Measurements from ENCODE around the gene TMEM272.
A peak's percentile ranks its signal among the peaks of the same experiment; 100 is the strongest.

TMEM272 gene

DNA sequence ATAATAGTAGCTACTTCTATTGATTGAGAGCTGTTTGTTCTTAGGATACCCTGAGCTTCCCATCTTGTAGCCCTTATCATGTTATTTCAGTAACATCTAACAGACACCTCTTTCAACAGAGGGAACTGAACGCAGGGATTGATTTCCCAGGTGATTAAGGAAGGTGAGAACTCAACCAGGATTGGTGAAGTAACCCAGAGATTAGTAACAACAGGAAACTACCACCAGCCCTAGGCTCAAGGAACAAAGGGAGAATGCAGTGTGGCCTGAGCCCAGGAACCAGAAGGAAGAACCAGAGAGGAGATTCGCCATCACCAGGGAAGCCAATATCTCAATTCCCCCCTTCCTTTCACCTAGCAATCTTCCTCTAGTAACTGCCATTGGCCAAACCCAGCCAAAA, 49.6 kb downstream of the TMEM272 start:
- no peak for DNase-seq (ENCODE audit: low read depth in 1 of 2, low spot score in 1 of 2)
- TF ChIP-seq GABPA (IDR thresholded peaks at IDR 0.05; ENCODE audit: low read depth): no peak
- no peak for TF ChIP-seq POLR2AphosphoS5 (IDR thresholded peaks at IDR 0.05; ENCODE audit: low read depth)
- TF ChIP-seq, protein P1, sequence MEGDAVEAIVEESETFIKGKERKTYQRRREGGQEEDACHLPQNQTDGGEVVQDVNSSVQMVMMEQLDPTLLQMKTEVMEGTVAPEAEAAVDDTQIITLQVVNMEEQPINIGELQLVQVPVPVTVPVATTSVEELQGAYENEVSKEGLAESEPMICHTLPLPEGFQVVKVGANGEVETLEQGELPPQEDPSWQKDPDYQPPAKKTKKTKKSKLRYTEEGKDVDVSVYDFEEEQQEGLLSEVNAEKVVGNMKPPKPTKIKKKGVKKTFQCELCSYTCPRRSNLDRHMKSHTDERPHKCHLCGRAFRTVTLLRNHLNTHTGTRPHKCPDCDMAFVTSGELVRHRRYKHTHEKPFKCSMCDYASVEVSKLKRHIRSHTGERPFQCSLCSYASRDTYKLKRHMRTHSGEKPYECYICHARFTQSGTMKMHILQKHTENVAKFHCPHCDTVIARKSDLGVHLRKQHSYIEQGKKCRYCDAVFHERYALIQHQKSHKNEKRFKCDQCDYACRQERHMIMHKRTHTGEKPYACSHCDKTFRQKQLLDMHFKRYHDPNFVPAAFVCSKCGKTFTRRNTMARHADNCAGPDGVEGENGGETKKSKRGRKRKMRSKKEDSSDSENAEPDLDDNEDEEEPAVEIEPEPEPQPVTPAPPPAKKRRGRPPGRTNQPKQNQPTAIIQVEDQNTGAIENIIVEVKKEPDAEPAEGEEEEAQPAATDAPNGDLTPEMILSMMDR (IDR thresholded peaks at IDR 0.05; ENCODE audit: insufficient read depth, low read length): no peak
- H3K27ac ChIP-seq (replicated peaks): no peak overlapping the region
- H3K27me3 ChIP-seq (ENCODE audit: insufficient read depth, poor library complexity, severe bottlenecking): no peaks in the 10 kb centered on the region
- no peak overlapping the region for H3K4me3 ChIP-seq (replicated peaks; ENCODE audit: insufficient read depth, low read length)

DNA sequence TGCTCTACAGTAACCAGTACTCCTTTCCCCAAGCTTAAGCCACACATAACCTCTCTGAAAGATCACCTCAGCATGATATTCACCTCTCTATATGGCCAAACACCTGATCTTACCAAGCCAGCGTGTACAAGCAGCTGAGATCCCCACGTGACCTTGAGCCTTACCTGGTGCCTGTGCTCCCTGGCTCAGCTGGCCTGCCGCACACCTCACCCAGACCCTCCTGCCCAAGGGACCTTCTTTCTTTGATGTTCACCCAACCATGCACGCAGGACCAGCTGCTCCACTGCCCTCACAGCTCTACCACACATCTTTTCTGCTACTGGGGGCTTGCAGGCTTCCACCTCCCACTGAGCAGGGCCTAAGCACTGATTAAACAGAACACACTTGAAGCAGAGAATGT, 50.0 kb downstream of the TMEM272 start:
- Histone ChIP-seq H3K27ac (replicated peaks) (no peak overlapping the region), H3K27me3 (ENCODE audit: insufficient read depth, poor library complexity, severe bottlenecking) (no peaks in the 10 kb centered on the region), H3K4me3 (replicated peaks; ENCODE audit: insufficient read depth, low read length) (no peak overlapping the region)
- no peak for DNase-seq (ENCODE audit: low read depth in 1 of 2, low spot score in 1 of 2)
- TF ChIP-seq POLR2AphosphoS5 (IDR thresholded peaks at IDR 0.05; ENCODE audit: low read depth) (no peak), SPI1 (IDR thresholded peaks at IDR 0.05; ENCODE audit: borderline replicate concordance, low read depth) (no peak)

DNA sequence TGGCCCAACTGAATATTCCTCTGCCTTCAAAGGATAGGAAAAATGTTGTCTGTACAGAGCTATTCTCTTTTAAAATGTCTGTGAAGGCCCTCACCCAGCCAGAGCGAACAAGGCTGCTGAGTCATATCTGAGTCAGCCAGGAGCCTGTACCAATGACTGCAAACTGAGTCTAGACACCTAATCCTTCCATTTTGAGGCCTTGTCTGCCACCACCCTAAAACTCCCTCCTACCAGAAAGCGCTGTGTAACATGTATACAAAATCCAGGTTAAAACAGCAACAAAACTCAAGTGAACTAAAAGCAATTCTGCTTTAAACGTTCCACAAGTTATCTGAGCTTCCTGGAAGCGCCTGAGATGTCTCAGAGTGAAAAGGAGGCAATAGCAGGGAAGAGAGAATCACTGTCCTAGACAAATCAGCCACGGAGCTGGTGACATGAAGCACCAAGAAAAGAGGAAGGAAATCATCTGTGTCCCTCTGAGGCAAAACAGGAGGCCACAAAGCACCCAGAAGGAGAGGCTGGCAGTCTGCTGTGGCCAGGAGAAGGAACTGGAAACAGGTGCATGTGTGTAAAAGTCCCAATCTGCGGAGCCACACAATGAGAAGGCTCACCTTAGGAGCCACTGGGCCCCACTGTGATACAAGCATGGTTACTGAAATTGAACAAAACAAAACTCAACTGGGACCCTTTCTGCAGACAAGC, 51.3 kb downstream of the TMEM272 start:
- no peaks in the 10 kb centered on the region for H3K27me3 ChIP-seq (ENCODE audit: insufficient read depth, poor library complexity, severe bottlenecking)
- no peak overlapping the region for H3K4me3 ChIP-seq (replicated peaks; ENCODE audit: insufficient read depth, low read length)
- peak; percentile 52 to 96 for DNase-seq (ENCODE audit: low read depth in 1 of 2, low spot score in 1 of 2)
- H3K27ac ChIP-seq (replicated peaks): peak overlapping the region; percentile 37; the same call in 1 of the 2 replicates
- TF ChIP-seq SPI1 (IDR thresholded peaks at IDR 0.05; ENCODE audit: borderline replicate concordance, low read depth) (peak; percentile 92; the same call in 1 of the 2 replicates), GABPA (IDR thresholded peaks at IDR 0.05; ENCODE audit: low read depth) (peak; percentile 64; the same call in 1 of the 2 replicates), POLR2AphosphoS5 (IDR thresholded peaks at IDR 0.05; ENCODE audit: low read depth) (peak; percentile 100)
- TF ChIP-seq, protein P2, sequence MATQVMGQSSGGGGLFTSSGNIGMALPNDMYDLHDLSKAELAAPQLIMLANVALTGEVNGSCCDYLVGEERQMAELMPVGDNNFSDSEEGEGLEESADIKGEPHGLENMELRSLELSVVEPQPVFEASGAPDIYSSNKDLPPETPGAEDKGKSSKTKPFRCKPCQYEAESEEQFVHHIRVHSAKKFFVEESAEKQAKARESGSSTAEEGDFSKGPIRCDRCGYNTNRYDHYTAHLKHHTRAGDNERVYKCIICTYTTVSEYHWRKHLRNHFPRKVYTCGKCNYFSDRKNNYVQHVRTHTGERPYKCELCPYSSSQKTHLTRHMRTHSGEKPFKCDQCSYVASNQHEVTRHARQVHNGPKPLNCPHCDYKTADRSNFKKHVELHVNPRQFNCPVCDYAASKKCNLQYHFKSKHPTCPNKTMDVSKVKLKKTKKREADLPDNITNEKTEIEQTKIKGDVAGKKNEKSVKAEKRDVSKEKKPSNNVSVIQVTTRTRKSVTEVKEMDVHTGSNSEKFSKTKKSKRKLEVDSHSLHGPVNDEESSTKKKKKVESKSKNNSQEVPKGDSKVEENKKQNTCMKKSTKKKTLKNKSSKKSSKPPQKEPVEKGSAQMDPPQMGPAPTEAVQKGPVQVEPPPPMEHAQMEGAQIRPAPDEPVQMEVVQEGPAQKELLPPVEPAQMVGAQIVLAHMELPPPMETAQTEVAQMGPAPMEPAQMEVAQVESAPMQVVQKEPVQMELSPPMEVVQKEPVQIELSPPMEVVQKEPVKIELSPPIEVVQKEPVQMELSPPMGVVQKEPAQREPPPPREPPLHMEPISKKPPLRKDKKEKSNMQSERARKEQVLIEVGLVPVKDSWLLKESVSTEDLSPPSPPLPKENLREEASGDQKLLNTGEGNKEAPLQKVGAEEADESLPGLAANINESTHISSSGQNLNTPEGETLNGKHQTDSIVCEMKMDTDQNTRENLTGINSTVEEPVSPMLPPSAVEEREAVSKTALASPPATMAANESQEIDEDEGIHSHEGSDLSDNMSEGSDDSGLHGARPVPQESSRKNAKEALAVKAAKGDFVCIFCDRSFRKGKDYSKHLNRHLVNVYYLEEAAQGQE (IDR thresholded peaks at IDR 0.05; ENCODE audit: insufficient replicate concordance, low read depth): no peak
- TF ChIP-seq, protein P1 (IDR thresholded peaks at IDR 0.05; ENCODE audit: insufficient read depth, low read length): no peak

DNA sequence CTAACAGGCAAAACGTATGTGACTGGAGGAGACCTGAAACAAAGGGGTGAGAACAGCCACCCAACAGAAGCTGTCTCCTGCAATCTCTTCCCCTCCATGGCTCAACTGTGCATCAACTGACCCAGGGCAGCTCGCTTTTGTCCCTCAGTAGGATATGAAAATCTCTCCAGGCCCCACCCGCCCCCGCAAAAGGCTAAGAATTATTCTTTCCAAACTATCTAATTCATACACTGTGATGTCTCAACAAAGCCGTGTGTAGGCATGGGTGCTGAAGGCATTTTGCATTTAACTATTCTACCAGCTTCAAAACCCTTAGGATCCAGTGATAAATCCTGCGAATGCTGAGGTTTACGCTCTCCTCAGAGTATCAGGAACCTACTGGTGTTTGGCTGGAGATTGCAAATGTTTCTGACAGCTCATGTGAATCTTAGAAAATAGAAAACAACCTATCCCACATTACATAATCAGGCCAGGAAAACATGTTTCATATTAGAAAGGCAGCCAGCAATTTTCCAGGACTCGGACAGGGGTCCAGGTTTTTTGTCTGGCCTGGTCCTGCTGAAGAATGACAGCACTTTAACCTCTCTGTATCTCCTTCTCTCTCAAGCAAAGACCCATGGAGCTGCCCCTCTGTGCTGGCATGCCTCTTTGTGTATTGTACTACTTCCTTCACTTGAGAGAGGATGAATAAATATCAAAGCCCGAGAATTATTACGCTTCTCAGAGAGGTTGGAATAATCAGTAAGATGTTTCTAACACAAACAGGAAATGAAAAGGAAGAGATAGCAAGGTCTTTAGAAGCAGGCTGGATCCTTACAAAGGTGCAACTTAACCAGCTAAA, 58.3 kb downstream of the TMEM272 start:
- DNase-seq (ENCODE audit: low read depth in 1 of 2, low spot score in 1 of 2): no peak
- Histone ChIP-seq H3K27me3 (ENCODE audit: insufficient read depth, poor library complexity, severe bottlenecking) (no peaks in the 10 kb centered on the region), H3K27ac (replicated peaks) (no peak overlapping the region), H3K4me3 (replicated peaks; ENCODE audit: insufficient read depth, low read length) (no peak overlapping the region)
- TF ChIP-seq GABPA (IDR thresholded peaks at IDR 0.05; ENCODE audit: low read depth) (no peak), POLR2AphosphoS5 (IDR thresholded peaks at IDR 0.05; ENCODE audit: low read depth) (no peak), SPI1 (IDR thresholded peaks at IDR 0.05; ENCODE audit: borderline replicate concordance, low read depth) (no peak)
- TF ChIP-seq, protein P1 (IDR thresholded peaks at IDR 0.05; ENCODE audit: insufficient read depth, low read length): no peak
- TF ChIP-seq, protein P2 (IDR thresholded peaks at IDR 0.05; ENCODE audit: insufficient replicate concordance, low read depth): no peak

Measured in HL-60 (cell line).